ENCODE measurements around the gene AMZ2. TPM values are rescaled to one million over a fixed set of nuclear protein-coding genes. Genes with fewer than 3 reads are reported as not detected.
"Not testable (repeated sequence)": the region's sequence is repeated elsewhere in the genome, so short reads cannot be mapped to it uniquely, and the experiment has no call there.

AMZ2 gene
- total and polyA plus RNA-seq, 2 experiments from 2014 or later = 69.2 to 122 TPM

DNA sequence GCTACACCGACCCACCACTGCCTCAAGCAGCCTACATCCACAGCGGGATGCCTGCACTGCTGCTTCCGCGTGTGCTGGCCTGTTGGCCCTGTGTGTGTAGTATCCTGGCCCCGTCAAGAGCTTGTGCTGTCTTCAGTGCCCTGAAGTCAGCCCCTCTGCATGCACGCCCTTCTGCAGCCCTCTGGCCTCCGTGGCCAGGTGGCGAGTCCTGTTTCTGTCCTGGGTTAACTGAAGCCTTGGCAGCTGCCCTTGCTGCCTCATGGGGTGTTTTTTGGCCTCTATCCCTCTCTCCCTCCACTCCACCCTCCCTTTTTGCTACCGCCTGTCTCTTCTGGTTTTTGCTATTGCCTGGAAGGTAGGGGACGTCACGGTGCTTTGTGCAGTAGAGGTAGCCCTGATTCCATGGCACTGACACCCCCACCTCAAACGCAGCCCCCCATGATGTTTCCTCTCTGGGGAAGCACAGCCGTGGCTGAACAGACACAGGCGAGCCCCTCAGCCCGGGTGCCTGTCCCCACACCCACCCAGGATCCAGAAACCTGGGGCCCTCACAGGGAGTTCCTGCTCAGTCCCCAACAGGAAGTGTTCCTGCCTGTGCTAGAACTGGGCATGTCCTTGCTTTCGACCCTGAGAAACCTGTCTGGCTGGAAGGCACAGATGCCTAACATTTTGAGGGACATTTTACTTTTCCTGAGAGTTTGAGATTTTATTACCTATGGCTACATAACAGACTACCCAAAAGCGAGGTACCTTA is 18.8 kb upstream of the AMZ2 start:
- H3K27ac ChIP-seq = no peak overlapping the region
- TF ChIP-seq, protein P1, sequence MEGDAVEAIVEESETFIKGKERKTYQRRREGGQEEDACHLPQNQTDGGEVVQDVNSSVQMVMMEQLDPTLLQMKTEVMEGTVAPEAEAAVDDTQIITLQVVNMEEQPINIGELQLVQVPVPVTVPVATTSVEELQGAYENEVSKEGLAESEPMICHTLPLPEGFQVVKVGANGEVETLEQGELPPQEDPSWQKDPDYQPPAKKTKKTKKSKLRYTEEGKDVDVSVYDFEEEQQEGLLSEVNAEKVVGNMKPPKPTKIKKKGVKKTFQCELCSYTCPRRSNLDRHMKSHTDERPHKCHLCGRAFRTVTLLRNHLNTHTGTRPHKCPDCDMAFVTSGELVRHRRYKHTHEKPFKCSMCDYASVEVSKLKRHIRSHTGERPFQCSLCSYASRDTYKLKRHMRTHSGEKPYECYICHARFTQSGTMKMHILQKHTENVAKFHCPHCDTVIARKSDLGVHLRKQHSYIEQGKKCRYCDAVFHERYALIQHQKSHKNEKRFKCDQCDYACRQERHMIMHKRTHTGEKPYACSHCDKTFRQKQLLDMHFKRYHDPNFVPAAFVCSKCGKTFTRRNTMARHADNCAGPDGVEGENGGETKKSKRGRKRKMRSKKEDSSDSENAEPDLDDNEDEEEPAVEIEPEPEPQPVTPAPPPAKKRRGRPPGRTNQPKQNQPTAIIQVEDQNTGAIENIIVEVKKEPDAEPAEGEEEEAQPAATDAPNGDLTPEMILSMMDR (IDR thresholded peaks at IDR 0.05; ENCODE audit: low read depth, low read length) = no peak
- no peaks in the 10 kb centered on the region for H3K4me1 ChIP-seq (ENCODE audit: low read depth)
- H3K36me3 ChIP-seq = no peaks in the 10 kb centered on the region
- no peak overlapping the region for H3K4me3 ChIP-seq
- DNase-seq (ENCODE audit: low read depth in 1 of 2, low spot score in 1 of 2) = no peak
- no peaks in the 10 kb centered on the region for H3K9me3 ChIP-seq (ENCODE audit: low read depth)
- no peaks in the 10 kb centered on the region for H3K27me3 ChIP-seq

DNA sequence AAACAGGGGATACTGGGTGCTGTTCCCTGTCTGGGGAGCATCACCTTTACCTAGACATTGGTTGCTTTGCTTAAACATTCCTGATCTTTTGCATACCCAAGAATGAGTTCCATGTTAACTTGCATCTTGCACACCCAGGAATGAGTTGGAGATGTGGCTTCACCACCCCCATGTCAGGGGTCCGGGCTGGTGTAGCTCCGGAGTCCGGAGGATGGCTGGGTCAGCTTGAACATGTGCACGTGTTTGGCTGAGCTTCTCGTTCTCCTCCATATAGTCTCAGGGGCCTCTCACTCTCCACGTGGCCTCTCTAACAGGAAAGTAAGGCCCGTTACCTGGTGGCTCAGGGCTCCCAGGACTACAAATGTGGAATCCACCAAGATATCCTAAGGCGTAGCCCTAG is 18.2 kb upstream of the AMZ2 start:
- no peaks in the 10 kb centered on the region for H3K36me3 ChIP-seq
- H3K9me3 ChIP-seq (ENCODE audit: low read depth) = no peaks in the 10 kb centered on the region
- H3K27ac ChIP-seq = no peak overlapping the region
- no peaks in the 10 kb centered on the region for H3K27me3 ChIP-seq
- H3K4me1 ChIP-seq (ENCODE audit: low read depth) = no peaks in the 10 kb centered on the region
- TF ChIP-seq, protein P1 (IDR thresholded peaks at IDR 0.05; ENCODE audit: low read depth, low read length) = no peak
- no peak for DNase-seq (ENCODE audit: low read depth in 1 of 2, low spot score in 1 of 2)
- H3K4me3 ChIP-seq = no peak overlapping the region

DNA sequence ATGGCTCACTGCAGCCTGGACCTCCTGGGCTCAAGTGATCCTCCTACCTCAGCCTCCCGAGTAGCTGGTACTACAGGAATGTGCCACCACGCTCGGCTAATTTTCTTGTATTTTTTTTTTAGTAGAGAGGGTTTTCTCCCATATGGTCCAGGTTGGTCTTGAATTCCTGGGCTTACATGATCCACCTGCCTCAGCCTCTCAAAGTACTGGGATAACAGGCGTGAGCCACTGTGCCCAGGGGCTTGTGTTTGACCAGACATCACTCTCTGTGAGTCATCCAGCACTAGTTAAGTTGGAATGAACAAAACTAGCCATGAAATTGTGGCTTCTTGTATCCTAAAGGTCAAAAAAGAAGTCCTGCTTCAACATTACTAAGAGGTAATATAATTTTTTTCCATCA is 16.7 kb upstream of the AMZ2 start:
- H3K4me1 ChIP-seq (ENCODE audit: low read depth) = not testable (repeated sequence)

DNA sequence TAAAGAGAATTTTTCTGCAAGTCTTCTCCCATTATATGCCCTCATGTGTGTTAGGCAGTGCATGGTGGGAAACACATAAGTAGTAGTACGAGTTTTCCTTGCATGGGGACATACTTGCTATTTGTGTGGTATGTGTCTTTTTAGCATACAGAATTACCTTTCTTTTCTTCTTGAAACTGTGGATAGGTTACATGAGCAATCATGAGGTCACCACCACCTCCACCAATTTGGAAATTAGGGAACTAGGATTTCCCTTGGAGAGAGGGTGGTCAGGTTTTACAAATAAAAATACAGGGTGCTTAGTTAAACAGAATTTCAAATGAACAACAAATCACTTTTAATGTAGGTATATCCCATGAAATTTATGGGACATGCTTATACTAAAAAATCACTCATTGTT is 16.3 kb upstream of the AMZ2 start:
- TF ChIP-seq, protein P1 (IDR thresholded peaks at IDR 0.05; ENCODE audit: low read depth, low read length) = no peak
- DNase-seq (ENCODE audit: low read depth in 1 of 2, low spot score in 1 of 2) = no peak

More for the DNA sequence above, 16.7 kb upstream of the AMZ2 start:
- not testable (repeated sequence) for H3K4me3 ChIP-seq; H3K9me3 ChIP-seq (ENCODE audit: low read depth); H3K27ac ChIP-seq; H3K27me3 ChIP-seq; H3K36me3 ChIP-seq; DNase-seq (ENCODE audit: low read depth in 1 of 2, low spot score in 1 of 2)

DNA sequence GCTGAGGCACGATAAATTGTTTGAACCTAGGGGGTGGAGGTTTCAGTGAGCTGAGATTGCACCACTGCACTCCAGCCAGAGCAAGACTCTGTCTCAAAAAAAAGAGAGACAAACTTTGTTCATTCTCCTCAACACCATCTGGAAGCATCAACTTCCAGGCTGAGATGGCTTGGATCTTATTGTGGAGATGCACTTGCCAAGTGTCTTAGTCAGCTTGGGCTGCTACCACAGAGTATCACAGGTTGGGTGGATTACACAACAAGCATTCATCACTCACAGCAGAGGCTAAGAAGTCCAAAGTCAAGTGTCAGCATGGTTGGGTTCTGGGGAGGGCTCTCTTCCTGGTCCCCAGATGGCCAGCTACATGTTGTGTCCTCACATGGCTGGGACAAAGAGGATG is 15.1 kb upstream of the AMZ2 start:
- peak in 1 of 2 donors; percentile 14 for DNase-seq (ENCODE audit: low read depth in 1 of 2, low spot score in 1 of 2)
- H3K4me3 ChIP-seq; H3K4me1 ChIP-seq (ENCODE audit: low read depth); H3K36me3 ChIP-seq; H3K27me3 ChIP-seq; H3K9me3 ChIP-seq (ENCODE audit: low read depth); H3K27ac ChIP-seq: not testable (repeated sequence)

More for the DNA sequence above, 16.3 kb upstream of the AMZ2 start:
- no peak overlapping the region for H3K27ac ChIP-seq
- H3K9me3 ChIP-seq (ENCODE audit: low read depth) = no peaks in the 10 kb centered on the region
- H3K4me1 ChIP-seq (ENCODE audit: low read depth) = no peaks in the 10 kb centered on the region
- H3K4me3 ChIP-seq = no peak overlapping the region
- no peaks in the 10 kb centered on the region for H3K36me3 ChIP-seq
- H3K27me3 ChIP-seq = no peaks in the 10 kb centered on the region

DNA sequence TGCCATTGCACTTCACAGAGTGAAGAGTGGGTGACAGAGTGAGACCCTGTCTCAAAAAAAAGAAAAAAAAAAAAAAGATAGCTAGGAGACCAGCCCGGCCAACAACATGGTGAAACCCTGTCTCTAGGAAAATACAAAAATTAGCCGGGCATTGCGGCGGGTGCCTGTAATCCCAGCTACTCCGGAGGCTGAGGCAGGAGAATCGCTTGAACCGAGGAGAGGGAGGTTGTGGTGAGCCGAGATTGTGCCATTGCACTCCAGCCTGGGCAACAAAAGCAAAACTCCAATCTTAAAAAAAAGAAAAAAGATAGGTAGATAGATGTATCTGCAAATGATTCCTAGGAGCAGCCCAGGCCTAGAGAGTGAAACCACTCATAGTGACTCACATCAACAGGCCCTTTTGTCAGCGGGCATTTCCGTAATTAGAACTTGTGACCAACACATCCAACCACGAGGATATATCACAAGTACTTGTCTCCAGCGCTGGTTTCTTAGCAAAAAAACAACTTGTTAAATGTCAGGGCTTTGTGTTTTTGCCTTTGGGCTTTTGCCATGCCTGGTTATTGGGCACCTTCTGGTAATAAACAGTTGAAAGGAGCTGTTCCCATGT is 13.0 kb upstream of the AMZ2 start:
- H3K36me3 ChIP-seq; H3K4me3 ChIP-seq; H3K27me3 ChIP-seq; H3K9me3 ChIP-seq (ENCODE audit: low read depth); H3K27ac ChIP-seq; H3K4me1 ChIP-seq (ENCODE audit: low read depth): not testable (repeated sequence)
- peak in 1 of 2 donors; percentile 68 for DNase-seq (ENCODE audit: low read depth in 1 of 2, low spot score in 1 of 2)

DNA sequence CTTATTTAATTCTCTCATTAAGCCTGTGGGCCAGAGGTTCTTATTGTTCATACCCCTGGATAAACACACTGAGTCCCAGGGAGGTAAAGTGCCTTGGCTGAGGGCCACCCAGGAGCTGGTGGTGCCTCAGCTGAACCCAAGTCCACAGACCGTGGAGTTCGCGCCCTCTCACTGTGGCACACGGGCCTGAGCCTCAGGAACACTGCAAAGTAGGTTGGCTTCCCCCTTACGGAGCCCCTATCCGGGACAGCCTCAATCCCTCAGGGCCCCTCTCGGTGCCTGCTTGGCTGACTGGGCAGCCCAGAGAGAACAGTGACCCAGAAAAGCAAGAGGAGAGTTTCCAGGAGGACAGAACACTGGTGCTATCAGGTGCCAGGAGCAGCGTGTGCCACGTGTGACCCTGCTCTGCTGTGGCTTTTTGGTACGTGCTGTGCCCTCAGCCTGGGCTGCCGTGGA is 12.5 kb upstream of the AMZ2 start:
- not testable (repeated sequence) for DNase-seq (ENCODE audit: low read depth in 1 of 2, low spot score in 1 of 2); H3K36me3 ChIP-seq; H3K27me3 ChIP-seq; H3K4me1 ChIP-seq (ENCODE audit: low read depth); H3K9me3 ChIP-seq (ENCODE audit: low read depth); H3K4me3 ChIP-seq; H3K27ac ChIP-seq

DNA sequence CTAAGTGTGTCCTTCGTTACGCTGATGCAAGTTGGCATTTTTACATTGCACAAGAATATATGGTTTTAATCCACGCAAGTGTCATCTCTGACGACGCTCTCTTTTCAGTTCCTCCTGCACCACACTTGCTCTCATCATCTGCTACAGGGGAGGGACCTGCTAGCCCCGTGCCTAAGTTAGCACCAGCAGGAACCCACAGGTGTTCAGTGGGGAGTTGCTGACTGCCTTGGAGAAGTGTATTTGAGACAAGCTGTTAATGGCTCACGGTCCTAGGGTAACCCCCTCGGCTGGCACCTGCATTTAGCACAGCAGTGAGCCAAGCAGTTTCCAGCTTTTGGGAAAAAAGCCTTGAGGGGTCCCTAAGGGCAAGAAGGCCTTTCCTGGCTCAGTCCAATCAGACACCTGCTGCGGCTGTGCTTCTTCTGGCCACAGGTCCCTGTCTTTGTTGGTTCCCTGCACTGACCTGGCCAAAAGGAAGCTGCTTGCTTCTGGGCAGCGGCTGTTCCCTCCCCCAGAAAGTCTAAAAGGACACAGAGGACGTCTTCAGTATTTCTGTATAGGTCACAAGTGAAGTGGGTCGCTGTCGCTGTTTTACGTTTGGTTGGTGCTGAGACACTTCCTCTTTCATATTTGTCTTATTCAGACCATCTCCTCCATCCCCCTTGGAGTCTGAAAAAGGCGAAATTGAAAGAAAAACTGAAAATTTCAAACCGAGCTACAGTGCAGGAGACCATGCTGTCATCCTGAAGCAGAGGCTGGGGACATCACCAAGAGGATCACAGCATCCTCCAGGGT is 10.3 kb upstream of the AMZ2 start:
- H3K4me3 ChIP-seq; DNase-seq (ENCODE audit: low read depth in 1 of 2, low spot score in 1 of 2); H3K4me1 ChIP-seq (ENCODE audit: low read depth); H3K27me3 ChIP-seq; H3K9me3 ChIP-seq (ENCODE audit: low read depth); H3K27ac ChIP-seq; H3K36me3 ChIP-seq: not testable (repeated sequence)
